Large intestine (tissue), 3 donors: ENCODE measurements around the gene MEIOSIN. TPM values are rescaled to one million over a fixed set of nuclear protein-coding genes. Genes with fewer than 3 reads are reported as not detected.

Experiments used
- DNase-seq, 2 donors: peaks; one replicate each; pipeline versions ENCODE4 v3.0.0 to v3.0.0-alpha.2; 2013
- H3K27ac ChIP-seq: one replicate; pipeline ENCODE4 v1.5.1; 2013; ENCODE audit warnings: low read length
- H3K27me3 ChIP-seq: 2 replicates; pipeline ENCODE4 v1.6.1; 2013; ENCODE audit warnings: low read length; ENCODE audit not compliant: control insufficient read depth, insufficient read depth
- H3K36me3 ChIP-seq: 2 replicates; pipeline ENCODE4 v1.6.1; 2013; ENCODE audit warnings: low read length; ENCODE audit not compliant: control insufficient read depth, insufficient read depth
- H3K4me1 ChIP-seq: one replicate; pipeline ENCODE4 v1.6.1; 2013; ENCODE audit warnings: low read length; ENCODE audit not compliant: control insufficient read depth, insufficient read depth
- H3K4me3 ChIP-seq: one replicate; pipeline ENCODE4 v1.5.1; 2013; ENCODE audit warnings: low read length
- H3K9me3 ChIP-seq: one replicate; pipeline ENCODE4 v1.6.1; 2013; ENCODE audit warnings: mild to moderate bottlenecking, low read depth, low read length, moderate library complexity; ENCODE audit not compliant: control insufficient read depth
- WGBS: methylation state at CpG from one replicate; pipeline ENCODE4 v1.1.5; 2013; ENCODE audit warnings: low lambda C conversion rate; ENCODE audit not compliant: insufficient coverage; 5-methylcytosine and 5-hydroxymethylcytosine counted together
- polyA plus RNA-seq: library from polyadenylated mRNA; unstranded; fragments of 120-200 nt; gene quantifications from one replicate; pipeline ENCODE4 v1.2.1, GENCODE V29; 2013

The MEIOSIN gene
- polyA plus RNA-seq, 1 donor: not detected

- no peak overlapping the region for H3K4me3 ChIP-seq
- DNase-seq: peak in 1 of 2 donors; percentile 17
- H3K36me3 ChIP-seq: peaks cover 14% of the 10 kb centered on the region
- peaks cover 5% of the 10 kb centered on the region for H3K9me3 ChIP-seq
- 100% methylated on average over 1 of the region's 14 CpGs for WGBS
- H3K4me1 ChIP-seq: peaks cover 43% of the 10 kb centered on the region
- peak overlapping the region; percentile 6 for H3K27ac ChIP-seq
- no peaks in the 10 kb centered on the region for H3K27me3 ChIP-seq
Measured at GRCh38 chr19:45772130-45772840, 39.0 kb downstream of the MEIOSIN start.

DNA sequence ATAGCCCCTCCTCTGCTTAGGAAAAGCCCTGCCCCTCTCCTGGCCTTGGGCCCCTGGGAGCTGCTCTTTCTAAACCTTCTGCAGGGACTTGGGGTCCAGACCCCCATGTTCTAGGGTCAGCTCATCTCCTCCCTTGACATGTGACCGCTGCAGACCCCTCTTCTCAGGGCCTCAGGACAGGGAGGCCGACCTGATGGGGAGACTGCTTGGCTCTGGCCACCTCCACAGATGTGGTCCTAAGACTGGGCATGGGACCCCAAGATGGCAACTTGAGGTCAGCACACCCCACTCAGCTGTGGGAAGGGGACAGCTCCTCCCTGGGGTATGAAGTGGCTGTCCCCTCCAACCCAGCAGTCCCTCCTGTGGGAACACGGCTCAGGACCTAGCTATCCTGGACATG is 39.7 kb downstream of the MEIOSIN start:
- Histone ChIP-seq H3K9me3 (peaks cover 5% of the 10 kb centered on the region), H3K4me1 (peaks cover 39% of the 10 kb centered on the region), H3K27me3 (no peaks in the 10 kb centered on the region), H3K4me3 (no peak overlapping the region), H3K36me3 (peaks cover 20% of the 10 kb centered on the region), H3K27ac (no peak overlapping the region)
- no CpG with 5 or more reads among the region's 3 CpGs for WGBS
- no peak for DNase-seq

DNA sequence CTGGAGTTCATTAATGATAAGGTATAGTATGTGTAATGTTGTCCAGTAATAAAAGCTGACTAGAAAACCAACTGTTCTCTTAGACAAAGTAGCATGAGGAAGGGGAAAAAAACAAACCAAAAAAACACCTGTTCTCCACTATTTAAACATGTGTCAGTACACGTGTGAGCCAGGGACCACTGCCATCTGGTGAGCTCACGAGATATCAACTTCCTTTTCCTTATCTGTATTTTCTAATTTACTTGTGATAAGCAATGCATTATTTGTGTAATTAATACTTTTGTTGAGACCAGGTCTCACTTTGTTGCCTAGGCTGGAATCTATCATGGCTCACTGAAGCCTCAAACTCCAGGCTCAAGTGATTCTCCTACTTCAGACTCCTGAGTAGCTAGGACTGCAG is 40.1 kb downstream of the MEIOSIN start:
- DNase-seq: peak in 1 of 2 donors; percentile 46
- WGBS: no CpG with 5 or more reads among the region's 2 CpGs
- no peak overlapping the region for H3K4me3 ChIP-seq
- no peaks in the 10 kb centered on the region for H3K27me3 ChIP-seq
- peaks cover 25% of the 10 kb centered on the region for H3K36me3 ChIP-seq
- H3K27ac ChIP-seq: no peak overlapping the region
- peaks cover 41% of the 10 kb centered on the region for H3K4me1 ChIP-seq
- peaks cover 5% of the 10 kb centered on the region for H3K9me3 ChIP-seq

DNA sequence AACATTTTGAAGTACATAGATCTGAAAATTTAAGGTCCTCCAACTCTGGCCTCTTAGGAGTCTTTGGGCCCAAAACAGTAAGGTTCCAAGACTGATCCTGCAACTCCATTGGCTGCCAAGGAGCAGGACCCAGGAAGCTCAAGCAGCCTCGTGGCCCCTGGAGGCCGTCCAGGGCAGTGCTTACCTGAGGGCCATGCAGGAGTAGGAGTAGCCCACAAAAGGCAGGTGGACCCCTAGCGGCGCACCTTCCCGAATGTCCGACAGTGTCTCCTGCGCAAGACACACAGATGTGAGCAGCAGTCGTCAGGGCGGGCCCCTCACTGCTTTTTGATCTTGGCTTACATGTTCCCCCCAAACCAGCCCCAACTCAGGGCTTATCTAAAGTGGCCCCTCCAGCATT is 41.5 kb downstream of the MEIOSIN start:
- peak in 1 of 2 donors; percentile 55 for DNase-seq
- no CpG with 5 or more reads among the region's 9 CpGs for WGBS
- peak overlapping the region; percentile 0 for H3K27ac ChIP-seq
- no peaks in the 10 kb centered on the region for H3K27me3 ChIP-seq
- H3K4me1 ChIP-seq: peaks cover 49% of the 10 kb centered on the region
- H3K4me3 ChIP-seq: no peak overlapping the region
- peaks cover 32% of the 10 kb centered on the region for H3K36me3 ChIP-seq
- peaks cover 5% of the 10 kb centered on the region for H3K9me3 ChIP-seq

DNA sequence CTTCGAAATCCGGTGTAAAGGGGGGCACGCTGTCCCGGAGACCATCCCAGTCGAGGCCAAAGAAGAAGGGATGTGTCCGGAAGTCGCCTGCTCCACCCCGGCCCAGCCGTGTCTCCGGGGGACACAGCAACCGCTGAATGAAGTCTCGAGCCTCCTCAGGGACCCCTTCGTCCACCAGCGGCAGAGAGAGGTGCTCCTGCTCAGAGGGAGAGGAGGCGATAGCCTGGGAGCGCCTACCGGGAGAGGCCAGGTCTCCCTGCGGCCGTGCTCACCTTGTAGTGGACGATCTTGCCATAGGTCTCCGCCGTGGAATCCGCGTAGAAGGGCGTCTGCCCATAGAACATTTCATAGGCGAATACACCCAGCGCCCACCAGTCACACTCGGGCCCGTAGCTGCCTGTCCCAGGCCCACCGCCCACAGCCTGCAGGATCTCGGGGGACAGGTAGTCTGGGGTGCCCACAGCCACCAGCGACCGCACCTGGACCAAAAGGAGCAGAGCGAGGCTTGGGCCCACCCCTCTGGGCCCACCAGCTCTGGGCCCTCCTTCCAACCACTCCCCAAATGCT is 44.2 kb downstream of the MEIOSIN start:
- H3K27me3 ChIP-seq: no peaks in the 10 kb centered on the region
- no peak overlapping the region for H3K27ac ChIP-seq
- H3K4me1 ChIP-seq: peaks cover 41% of the 10 kb centered on the region
- H3K9me3 ChIP-seq: no peaks in the 10 kb centered on the region
- H3K4me3 ChIP-seq: no peak overlapping the region
- WGBS: no CpG with 5 or more reads among the region's 34 CpGs
- peaks cover 28% of the 10 kb centered on the region for H3K36me3 ChIP-seq
- no peak for DNase-seq

- no peaks in the 10 kb centered on the region for H3K9me3 ChIP-seq
- WGBS: no CpG with 5 or more reads among the region's 28 CpGs
- H3K27ac ChIP-seq: no peak overlapping the region
- peaks cover 35% of the 10 kb centered on the region for H3K4me1 ChIP-seq
- H3K36me3 ChIP-seq: peaks cover 26% of the 10 kb centered on the region
- no peak overlapping the region for H3K4me3 ChIP-seq
- no peak for DNase-seq
- no peaks in the 10 kb centered on the region for H3K27me3 ChIP-seq
Measured at GRCh38 chr19:45778010-45778661, 44.9 kb downstream of the MEIOSIN start.

DNA sequence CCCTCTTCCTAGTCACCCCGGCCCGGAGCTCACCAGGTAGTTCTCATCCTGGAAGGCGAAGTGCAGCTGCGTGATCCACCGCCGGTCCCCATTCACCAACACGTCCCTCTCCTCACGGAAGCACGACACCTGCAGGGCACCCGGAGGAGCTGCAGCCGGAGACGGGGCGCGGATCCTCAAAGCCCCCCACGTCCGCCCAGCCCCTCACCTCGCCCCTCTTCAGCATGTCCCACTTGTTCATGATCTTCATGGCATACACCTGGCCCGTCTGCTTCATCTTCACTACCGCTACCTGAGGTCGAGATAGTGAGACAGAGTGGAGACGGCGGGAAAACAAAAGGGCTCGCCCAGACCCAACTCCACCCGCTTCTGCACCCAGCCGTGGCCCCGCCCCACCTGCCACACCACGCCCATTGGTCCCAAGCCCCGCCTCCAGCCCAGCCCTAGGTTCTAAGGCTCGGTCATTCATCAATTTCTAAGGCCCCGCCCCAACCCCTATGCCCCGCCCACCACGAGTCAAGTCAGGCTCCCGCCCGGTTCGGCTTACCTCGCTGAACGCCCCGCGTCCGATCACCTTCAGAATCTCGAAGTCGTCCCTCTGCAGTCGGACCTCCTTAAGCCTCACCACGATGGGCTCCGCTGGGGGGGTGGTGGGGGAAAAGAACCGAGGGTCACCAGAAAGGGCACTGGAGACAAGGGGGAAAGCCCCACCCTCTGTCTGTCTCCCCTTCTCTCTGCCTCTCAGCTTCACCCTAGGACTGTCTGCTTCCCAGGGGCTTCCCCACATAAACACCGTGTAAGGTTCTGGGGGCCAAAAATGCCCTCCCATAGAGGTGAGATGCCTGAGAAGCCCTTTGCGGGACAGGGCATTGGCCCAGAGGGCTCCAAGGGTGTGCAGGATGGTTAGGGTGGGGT is 46.2 kb downstream of the MEIOSIN start:
- Histone ChIP-seq H3K27ac (peak overlapping the region; percentile 10), H3K36me3 (peaks cover 28% of the 10 kb centered on the region), H3K4me1 (peaks cover 33% of the 10 kb centered on the region), H3K9me3 (no peaks in the 10 kb centered on the region), H3K4me3 (peak overlapping the region; percentile 38), H3K27me3 (no peaks in the 10 kb centered on the region)
- DNase-seq: peak; percentile 79 to 88
- no CpG with 5 or more reads among the region's 48 CpGs for WGBS

DNA sequence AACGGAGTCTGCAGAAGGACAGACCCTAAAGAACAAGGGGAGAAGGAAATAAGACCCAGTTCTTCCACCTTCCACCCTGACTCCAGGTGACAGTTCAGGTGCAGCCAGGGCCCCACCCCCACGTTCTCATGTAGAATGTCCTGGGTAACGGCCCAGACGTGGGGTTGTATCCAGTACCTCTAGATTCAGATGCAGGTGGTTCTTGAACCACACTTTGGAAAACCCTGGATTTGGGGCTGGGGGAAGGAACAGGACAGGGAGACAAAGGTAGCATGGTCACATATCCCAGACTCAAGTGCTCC is 46.9 kb downstream of the MEIOSIN start:
- Histone ChIP-seq H3K27me3 (no peaks in the 10 kb centered on the region), H3K36me3 (peaks cover 33% of the 10 kb centered on the region), H3K27ac (no peak overlapping the region), H3K4me1 (peaks cover 28% of the 10 kb centered on the region), H3K9me3 (no peaks in the 10 kb centered on the region), H3K4me3 (peak overlapping the region; percentile 8)
- WGBS: no CpG with 5 or more reads among the region's 4 CpGs
- DNase-seq: no peak

DNA sequence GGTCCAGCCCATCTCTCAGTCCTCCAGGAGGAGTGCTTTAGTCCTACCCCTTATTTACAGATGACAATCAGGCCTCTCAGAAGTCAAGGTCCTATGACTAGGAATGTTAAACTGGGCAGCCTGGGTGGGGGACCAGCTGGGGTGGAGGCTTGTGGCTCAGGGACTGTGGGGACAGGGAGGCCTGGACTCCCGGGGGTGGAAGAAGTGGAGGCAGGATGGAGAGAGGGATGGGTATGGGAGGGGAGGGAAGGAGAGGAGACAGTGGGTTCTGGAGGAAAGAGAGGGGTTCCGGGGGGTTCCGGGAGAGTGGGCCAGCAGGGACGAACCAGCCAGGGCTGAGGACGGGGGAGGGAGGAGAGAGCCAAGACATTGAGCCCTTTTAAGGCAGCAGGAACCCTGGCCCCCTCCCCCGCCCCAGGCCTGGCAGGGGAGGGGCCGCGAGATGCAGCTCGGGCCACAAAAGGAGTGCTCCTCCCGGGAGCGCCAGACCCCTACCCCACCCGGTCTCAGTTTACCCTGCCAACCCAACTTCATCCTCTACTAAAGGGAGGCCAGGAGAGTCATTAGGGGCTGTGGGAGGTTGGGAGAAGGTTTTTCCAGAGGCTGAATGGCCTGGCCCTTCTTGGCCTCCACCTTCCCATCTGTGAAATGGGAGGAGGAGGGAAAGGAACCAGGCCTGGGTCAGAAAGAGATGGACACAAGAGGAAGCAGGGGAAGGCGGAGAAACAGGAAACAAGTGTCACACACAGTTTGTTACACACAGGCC is 47.4 kb downstream of the MEIOSIN start:
- no peak overlapping the region for H3K27ac ChIP-seq
- H3K4me1 ChIP-seq: peaks cover 26% of the 10 kb centered on the region
- WGBS: 40% methylated on average over 2 of the region's 13 CpGs

More for the DNA sequence above, 47.4 kb downstream of the MEIOSIN start:
- no peaks in the 10 kb centered on the region for H3K27me3 ChIP-seq
- DNase-seq: no peak
- H3K4me3 ChIP-seq: peak overlapping the region; percentile 43
- H3K9me3 ChIP-seq: no peaks in the 10 kb centered on the region
- peaks cover 38% of the 10 kb centered on the region for H3K36me3 ChIP-seq
